GM18499 (cell line): ENCODE measurements around the gene B4GALT1.
"Not testable (repeated sequence)": the region's sequence is repeated elsewhere in the genome, so short reads cannot be mapped to it uniquely, and the experiment has no call there.

Experiments used
- ATAC-seq: cut with Tn5 transposase; IDR thresholded peaks from one replicate; pipeline ENCODE4 v1.9.1; 2021; ENCODE audit warnings: moderate number of reproducible peaks; ENCODE audit not compliant: insufficient read depth, unreplicated experiment

The B4GALT1 gene

DNA sequence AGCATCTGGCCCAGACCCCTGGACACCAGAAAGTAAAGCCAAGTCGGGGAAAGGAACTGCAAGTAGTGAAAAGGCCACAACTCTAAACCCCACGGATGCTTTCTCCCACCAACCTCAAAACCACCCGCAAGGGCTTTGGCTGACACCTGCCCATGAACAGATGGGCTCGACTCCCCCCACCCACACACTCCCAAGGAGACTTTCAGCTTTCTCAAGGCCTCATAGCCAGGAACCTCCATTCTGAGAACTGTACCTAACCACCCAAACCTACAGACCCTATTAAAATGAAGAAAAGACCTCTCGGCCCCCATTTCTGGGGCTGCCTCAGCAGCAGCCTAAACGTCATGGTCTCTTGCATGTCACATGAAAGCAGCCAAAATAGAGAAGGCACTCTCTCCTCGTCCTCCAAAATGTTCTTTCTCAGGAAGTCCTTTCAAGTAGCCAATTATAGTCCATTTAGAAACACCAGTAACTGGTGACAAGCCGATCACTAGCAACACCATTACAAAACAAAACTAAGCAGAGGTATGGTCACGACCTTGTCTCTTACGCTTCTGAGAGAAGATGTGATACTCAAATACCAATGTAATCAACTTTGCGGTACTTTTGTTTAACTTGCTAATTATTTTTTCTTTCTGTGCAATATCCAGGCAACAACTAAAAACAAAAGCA is 2.9 kb downstream of the B4GALT1 start:
- peak; percentile 20 for ATAC-seq

DNA sequence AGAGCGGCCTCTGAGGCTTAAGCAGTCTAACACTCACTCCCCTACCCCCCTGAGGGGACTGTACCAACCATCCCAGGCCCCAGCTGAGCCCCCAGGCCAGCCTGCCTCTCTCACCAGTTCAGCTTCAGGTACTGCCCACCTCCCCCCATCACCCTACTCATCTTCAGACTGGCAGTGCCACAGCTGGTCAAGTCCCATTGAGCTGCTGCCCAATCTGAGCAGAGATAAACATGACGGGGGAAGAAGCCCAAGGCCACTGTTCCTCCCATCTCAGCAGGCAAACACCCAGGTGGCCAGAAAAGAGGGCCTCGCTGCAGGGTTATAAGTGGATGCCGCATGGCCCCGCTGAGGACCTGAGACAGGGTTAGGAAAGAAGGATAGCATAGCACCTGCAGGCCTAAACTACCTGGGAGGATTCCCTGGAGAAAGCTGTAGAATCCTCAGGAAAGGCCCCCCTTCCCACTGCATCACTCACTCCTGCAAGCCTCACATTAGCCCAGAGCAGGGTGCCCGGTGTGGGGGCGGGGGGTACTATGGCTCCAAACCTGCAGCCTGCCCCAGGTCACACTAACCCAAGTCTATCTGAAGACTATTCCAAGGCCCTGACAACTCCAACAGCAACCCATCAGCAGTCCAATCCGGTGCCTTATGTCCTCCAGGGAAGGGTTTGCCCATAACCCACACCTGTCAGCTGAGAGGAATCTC is 3.6 kb downstream of the B4GALT1 start:
- ATAC-seq, result no peak

DNA sequence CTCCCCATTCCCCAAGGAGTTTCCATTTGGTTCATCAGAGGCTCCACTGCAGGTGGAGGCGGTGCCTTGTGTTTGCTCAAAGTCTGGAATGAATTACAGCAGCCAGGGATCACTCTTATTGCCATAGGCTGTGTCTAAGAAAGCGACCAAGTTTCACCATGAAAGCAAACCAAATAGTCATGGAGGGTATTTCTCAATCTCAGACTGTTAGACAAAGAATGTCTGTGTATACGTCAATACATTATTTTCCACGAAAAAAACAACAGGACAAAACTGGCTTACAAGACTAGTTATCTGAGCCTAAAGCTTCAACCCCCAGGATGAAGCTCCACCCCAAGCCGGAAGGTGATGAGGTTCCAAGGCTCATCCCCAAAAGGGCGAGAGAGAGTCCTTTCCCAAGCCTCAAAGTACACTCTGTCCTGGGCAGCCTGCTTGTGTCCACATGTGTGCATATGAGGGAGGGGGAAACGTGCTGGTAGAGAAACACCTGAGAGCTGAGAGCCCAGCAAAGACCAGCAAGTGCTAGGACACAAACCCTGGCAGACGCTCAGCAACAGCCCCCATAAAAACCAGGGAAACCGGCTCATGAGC is 4.3 kb downstream of the B4GALT1 start:
- ATAC-seq, result no peak

DNA sequence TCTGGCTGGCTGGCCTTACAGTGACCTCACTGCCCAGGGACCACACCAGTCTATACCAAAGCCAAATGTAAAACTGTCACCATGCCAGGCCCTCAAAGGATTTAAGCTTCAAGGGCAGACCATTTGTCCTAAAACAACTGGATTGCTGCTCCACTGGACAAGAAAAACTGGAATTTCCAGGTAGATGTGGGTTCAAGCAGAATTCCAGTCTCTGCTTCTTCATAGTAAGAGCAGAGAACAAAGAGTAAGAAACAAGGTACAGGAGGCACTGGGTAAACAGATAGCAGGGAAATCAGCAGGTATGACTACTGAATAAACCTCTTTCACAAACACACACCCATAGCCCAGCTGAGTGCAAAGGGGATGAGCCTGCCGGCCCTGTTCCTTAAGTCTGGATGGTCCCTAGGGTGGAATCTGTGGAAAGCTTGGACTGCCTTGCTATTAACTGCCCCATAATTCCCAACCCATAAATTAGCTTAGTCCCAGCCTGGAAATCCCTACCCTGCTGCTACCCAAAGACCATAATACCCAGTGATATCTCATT is 5.5 kb downstream of the B4GALT1 start:
- no peak for ATAC-seq

DNA sequence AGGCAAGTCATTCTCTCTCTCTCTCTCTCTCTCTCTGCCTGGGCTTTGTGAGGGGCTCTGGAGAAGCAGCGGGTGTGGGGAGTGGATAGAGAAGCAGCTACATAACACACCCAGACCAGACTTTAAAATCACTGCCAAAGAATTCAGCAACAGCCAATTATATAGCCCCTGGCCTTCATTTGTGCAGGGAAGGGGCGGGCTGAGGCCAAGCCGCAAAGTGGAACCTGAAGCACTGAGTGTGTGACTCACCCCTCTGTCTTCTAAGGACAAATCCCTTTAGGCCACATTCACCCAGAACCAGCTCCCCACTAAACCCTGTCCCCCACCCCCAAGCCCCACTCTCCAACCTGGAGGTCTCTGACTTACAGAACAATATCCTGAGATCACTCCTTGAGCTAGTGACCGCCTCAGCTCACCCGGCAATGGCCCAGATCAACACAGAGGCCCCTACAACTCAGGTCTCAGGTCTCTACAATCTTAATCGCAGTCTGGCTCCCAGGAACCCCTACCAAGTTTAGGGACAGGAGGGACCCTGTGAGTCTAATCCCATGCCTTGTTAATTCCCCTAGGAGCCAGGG is 6.0 kb downstream of the B4GALT1 start:
- no peak for ATAC-seq

DNA sequence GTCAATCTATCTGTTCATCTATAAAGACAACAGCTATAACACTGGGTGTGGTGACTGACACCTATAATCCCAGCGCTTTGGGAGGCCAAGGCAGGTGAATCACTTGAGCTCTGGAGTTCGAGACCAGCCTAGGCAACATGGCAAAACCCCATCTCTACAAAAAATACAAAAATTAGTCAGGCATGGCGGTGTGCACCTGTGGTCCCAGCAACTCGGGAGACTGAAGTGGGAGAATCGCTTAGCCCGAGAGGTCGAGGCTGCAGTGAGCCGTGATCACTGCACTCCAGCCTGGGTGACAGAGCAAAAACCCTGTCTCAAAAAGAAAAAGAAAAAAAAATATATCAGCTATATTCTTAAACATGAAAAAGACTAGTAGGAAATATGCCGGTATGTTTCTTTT is 6.7 kb downstream of the B4GALT1 start:
- ATAC-seq, result not testable (repeated sequence)

DNA sequence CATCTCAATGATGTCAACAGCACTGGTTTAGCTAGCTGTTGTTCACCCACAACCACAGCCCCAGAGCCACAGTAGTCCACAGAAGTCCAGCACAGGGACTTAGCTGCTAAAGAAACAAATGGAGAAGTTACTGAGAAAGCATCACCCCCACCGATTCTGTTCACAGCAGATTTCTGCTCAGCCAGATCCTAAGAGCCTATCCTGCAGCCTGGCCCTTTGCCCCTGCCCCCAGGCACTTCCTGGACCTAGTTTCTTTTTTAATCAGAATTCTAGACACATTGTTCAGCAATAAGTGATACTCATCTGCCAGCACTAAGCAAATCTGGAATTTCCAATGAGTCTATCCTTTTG is 7.4 kb downstream of the B4GALT1 start:
- peak; percentile 16 for ATAC-seq

DNA sequence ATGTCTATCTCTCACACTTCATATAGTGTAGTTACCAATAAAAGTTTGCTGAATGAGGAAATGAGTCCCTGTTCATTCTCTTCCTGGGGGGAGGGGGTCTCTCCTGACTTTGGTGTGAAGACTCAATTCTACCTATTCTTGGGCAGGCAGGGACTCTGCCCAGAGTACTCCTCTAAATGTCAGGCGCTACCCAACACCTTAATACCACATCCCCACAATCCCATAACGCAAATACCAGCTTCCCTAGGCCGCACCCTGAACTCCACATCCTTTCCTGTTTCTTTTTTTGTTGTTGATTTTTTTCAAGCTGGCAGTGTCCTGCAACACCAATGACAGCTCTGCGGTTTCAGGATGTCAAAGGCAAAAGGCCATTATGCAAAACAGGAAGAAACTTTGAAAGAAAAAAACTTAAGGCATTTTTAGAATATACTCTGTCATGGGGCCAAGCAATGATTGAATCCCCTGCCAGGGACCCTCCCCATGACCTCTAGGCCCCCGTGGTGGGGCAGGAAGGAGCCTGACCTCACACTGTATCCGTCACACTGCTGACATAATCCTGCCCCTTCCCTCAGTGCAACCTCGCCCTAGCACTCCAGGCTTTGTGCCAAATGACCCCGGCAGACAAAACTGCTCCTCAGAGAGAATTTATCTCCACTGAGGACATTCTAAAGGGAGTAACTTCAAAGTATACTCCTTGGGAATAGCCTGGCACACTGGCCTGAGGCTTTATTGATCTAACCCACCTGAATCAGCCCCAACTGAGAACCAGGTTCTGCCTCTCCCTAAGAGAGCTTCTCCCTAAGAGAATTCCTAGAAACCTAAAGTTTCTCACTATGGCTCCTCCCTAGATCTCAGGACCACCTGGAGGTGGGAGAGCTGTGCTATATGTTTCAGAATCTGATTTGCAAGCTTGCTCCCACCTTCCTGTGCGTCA is 8.0 kb downstream of the B4GALT1 start:
- ATAC-seq, result no peak

DNA sequence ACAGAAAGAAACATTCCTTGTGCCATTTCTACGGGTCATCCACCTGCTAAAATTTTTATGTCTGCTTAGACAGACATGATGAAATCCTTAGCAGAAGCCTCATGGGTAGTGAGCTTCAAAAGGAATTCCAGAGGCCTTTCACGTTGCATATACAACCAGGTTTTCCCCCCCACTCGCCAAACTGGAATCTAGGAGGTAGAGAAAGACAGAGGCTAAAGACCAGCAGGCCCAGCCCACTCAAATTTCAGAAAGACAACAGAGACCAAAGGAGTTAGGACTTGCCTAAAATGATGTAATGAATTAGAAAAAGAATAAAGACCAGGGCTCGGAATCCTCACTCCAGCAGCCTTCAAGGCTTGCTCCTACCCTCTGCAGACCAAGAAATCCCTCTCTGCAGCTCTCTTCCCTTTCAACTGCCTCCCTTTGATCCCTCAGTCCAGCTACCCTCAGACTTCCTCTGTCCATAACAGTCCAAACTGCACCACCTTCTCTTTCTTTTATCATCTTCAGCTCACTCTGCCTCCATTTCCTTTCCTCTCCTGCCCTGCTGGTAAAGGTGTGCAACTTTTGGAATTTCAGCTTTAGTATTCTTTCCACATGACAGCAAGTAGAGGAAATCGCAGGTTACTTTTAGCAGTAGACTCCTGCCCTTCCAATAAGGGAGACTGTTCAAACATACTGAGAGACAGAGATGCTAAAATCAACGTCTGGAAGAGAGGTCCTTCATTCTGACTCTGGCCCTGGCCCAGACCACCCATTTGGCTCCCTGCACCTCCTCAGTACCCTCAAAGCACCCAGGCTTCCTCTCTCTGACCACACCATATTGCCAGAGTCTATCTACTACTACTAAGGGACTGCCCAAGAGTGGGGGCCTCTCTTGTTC is 8.9 kb downstream of the B4GALT1 start:
- no peak for ATAC-seq

DNA sequence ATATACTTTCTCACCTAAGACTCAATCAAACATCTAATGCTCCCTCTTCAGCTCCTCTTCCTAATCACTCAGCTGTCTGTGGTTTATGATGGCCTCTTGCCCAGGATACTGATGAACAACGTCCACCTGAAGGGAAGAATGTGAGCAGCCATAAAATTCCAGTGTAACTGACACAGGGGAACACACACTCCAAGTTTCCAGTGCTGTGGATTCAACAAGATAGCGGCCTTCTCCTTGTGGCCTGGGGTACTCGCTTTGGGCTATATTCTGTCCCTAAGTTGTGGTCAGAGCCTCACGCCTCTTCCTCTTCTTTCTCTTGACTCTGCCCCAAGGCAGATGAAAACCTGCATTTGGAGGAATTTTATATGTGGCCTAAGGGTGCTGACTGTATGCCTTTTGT is 11.7 kb downstream of the B4GALT1 start:
- no peak for ATAC-seq

DNA sequence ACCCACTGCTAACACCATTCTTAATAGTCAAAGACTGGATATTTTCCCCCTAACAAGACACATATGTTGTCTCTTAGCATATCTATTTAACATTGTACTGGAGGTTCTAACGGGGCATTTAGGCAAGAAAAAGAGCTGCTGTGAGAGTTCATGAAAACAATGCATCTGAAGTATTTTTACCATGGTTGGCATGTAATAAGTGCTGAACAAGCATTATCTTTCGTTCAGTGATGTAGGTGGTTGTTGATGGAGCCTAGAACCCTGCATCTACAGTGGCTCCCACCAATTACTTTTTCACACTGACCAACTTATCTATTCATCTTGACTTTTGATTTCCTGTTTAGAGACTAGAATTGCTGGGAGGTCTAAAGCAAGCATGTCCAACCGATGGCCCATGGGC is 12.8 kb downstream of the B4GALT1 start:
- no peak for ATAC-seq

DNA sequence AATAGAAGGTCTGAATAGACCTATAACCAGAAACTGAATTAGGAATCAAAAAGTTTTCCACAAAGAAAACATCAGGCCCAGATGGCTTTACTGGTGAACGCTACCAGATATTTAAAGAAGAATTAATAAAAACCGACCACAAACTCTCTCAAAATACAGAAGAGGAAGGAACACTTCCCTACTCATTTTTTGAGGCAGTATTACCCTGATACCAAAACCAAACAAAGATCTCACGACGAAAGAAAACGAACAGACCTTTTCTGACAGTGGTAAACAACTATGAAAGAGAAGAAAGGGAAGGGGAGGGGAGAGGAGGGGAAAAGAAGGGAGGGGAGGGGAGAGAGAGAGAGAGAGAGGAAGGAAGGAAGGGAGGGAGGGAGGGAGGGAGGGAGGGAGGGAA is 13.5 kb downstream of the B4GALT1 start:
- ATAC-seq, result no peak

DNA sequence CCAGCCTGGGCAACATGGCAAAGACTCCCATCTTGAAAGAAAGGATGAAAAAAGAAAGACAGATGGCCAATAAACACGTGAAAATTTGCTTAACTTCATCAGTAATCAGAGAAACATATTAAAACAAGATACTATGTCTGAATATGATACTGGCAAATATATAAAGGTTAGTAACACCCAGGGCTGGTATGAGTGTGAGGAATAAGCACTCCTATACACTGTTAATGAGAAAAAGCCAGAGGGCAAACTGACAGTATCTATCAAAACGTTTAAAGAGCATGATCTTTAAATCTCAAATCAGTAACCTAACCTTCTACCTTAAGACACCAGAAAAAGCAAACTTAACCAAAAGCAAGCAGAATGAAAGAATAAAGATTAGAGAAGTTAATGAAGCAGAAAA is 14.1 kb downstream of the B4GALT1 start:
- no peak for ATAC-seq

DNA sequence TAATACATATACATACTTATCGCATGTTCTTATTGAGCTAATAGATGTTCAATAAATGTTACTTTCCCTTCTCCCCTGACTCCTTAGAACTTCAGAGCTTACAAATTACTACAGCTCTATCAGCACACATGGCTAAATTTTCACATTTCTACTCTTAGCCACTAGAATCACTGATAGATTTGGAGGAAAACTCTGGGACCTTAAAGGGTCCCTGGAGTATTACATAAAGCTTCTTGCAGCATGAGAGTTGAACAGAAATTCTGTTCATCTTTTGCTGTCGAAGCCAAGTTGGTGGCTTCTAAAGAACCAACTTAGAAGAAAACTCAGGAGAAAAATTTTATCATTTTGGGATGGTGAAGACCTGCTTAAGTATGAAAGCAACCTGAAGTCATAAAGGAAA is 15.5 kb downstream of the B4GALT1 start:
- ATAC-seq, result no peak

DNA sequence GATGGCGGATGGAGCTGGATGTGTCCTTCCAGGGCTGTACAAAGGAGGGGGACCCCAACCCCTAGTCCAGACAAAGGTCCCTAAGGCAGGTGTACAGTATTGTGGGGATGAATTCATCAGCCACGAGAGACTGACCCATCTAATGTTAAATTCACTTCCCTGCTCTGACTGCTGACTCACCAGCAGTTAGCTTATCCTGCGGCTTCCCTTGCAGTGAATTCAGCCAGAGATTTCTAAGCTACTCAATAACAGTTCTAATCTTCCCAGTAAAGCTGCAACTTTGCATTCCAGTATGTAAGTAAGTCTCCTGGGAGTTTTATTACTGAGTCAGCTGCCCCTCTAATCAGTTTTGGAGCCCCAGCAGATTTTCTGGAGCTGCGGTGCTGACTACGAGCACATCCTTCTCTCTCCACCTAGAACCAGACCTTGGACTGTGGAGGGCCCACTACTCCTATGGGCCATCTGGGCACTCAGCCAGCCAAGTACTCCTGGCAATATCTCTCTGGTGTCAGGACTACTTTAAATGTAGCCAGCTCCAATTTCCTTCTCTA is 16.1 kb downstream of the B4GALT1 start:
- no peak for ATAC-seq

DNA sequence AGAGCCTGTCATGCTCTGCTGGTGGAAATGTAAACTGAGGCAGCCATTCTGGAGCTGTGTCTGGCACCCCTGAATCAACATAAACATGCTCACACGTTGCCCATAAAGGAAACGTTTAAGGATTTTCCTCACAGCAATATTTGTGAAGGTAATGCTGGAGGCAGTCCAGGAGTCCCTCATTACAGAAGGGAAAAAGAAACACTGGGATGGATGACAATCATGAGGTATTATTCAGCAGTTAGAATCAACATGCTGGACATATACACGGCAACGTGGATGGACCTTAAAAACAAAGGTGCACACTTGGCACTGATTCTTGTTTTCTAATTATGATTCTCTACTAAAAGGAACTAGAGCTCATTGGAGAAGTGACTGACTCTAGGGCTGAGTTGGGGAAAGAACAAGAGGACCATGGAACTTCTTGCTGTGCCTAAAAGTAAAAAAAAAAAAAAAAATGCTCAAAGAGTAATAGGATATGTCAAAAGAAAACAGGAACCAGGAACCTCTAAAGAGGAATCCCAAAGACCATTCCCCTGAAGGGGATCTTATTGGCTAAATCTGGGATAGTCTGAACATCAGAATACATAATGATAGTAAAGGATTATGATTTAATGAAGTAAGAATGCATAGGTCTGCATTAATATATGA is 18.6 kb downstream of the B4GALT1 start:
- no peak for ATAC-seq

DNA sequence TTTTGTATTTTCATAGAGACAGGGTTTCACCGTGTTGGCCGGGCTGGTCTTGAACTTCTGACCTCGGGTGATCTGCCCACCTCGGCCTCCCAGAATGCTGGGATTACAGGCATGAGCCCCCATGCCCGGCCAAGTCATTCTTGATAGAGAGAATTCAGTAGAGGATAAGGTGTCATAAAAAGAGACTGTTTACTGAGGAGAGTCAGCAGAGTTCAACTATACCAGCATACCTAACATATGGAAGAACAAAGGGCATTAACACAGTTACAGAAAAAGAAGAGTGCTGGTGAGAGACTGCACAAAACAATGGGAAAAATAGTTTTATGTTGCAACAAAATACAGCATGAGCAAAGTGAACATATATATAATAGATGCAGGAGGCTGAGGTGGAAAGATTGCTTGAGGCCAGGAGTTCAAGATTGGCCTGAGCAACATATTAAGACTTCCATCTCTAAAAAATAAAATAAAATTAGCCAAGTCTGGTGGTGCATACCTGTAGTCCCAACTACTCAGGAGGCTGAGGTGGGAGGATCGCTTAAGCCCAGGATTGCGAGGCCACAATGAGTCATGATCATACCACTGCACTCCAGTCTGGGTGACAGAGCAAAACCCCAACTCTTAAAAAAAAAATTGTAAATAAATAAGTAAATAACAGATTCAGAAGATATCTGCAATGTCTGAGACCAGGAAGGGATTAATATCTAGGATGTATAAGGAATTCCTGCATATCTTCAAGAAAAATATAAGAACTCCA is 19.5 kb downstream of the B4GALT1 start:
- no peak for ATAC-seq

DNA sequence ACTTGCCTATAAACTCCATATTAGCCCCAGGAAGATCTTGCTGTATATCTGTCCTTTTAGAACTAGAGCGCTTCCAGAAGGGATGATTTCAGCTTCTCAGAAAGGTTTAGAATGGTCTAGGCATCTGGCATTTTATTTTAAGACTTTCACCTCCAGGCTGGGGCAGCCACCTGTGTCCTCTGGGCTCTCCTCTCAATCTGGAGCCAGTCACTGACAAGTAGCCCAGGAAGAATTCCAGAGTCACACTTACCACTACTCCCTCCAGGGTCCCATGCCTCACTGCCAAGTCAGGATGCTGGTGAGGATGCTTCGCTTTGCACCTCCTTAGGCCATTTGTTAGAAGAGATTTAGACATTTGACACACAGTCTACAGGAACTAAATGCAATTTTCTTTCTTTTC is 20.8 kb downstream of the B4GALT1 start:
- ATAC-seq, result no peak
